Body of pancreas (tissue), 4 donors: ENCODE data around the gene ZNF576.

Experiments used
- POLR2A ChIP-seq, 3 donors: fragments of 450-650 bp; IDR thresholded peaks; one replicate each; pipeline ENCODE4 v1.6.1; 2016; ENCODE audit warnings: antibody characterized with exemption in 3 of 3, mild to moderate bottlenecking in 2 of 3
- TF ChIP-seq, protein P1 (sequence below), 7 experiments: fragments of 450-650 bp in 4 of 7; fragments of 200-600 bp in 3 of 7; sonication (generic) in 3 of 7; IDR thresholded peaks; one replicate each; pipeline ENCODE4 v1.5.1; 2016 to 2019; ENCODE audit warnings: antibody characterized with exemption in 7 of 7

DNA sequence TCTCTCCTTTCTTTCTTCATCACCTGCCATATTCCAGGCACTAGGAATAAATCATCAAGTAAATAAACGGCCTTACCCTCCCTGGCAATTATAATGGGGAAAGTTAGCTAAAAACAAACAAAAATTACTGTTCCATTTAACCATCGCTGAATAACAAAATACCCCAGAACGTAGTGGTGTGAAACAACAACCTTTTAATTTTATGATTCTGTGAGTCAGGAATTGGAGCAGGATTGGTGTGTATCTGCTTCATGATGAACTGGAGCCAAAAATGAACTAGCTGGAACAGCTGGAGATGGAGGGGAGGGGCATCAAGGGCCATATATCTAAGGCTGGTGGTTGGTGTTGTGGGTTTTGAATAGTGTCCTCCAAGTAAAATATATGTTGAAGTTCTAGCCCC lies 46.9 kb downstream of the ZNF576 start:
- TF ChIP-seq, protein P1, sequence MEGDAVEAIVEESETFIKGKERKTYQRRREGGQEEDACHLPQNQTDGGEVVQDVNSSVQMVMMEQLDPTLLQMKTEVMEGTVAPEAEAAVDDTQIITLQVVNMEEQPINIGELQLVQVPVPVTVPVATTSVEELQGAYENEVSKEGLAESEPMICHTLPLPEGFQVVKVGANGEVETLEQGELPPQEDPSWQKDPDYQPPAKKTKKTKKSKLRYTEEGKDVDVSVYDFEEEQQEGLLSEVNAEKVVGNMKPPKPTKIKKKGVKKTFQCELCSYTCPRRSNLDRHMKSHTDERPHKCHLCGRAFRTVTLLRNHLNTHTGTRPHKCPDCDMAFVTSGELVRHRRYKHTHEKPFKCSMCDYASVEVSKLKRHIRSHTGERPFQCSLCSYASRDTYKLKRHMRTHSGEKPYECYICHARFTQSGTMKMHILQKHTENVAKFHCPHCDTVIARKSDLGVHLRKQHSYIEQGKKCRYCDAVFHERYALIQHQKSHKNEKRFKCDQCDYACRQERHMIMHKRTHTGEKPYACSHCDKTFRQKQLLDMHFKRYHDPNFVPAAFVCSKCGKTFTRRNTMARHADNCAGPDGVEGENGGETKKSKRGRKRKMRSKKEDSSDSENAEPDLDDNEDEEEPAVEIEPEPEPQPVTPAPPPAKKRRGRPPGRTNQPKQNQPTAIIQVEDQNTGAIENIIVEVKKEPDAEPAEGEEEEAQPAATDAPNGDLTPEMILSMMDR (IDR thresholded peaks at IDR 0.05), result no peak
- TF ChIP-seq POLR2A (IDR thresholded peaks at IDR 0.05), result no peak
